Ishikawa (cell line): Measurements from ENCODE around the gene FGF21.

Experiments
- CREB1 ChIP-seq: IDR thresholded peaks from 2 replicates; pipeline ENCODE4 v1.6.1; 2012; ENCODE audit warnings: low read depth
- RAD21 ChIP-seq: IDR thresholded peaks from 2 replicates; pipeline ENCODE4 v1.6.1; 2012; ENCODE audit warnings: low read depth
- TAF1 ChIP-seq: IDR thresholded peaks from 2 replicates; pipeline ENCODE4 v1.6.1; 2012; ENCODE audit warnings: low read depth, mild to moderate bottlenecking
- TCF12 ChIP-seq: IDR thresholded peaks from 2 replicates; pipeline ENCODE4 v1.6.1; 2012; ENCODE audit warnings: low read depth
- YY1 ChIP-seq: IDR thresholded peaks from 2 replicates; pipeline ENCODE4 v1.6.1; 2012; ENCODE audit warnings: low read depth
- TF ChIP-seq, protein P1 (sequence below): IDR thresholded peaks from 2 replicates; pipeline ENCODE4 v1.6.1; 2012
- TF ChIP-seq, protein P2 (sequence below): IDR thresholded peaks from 2 replicates; pipeline ENCODE4 v1.6.1; 2012; ENCODE audit warnings: low read depth, mild to moderate bottlenecking

DNA sequence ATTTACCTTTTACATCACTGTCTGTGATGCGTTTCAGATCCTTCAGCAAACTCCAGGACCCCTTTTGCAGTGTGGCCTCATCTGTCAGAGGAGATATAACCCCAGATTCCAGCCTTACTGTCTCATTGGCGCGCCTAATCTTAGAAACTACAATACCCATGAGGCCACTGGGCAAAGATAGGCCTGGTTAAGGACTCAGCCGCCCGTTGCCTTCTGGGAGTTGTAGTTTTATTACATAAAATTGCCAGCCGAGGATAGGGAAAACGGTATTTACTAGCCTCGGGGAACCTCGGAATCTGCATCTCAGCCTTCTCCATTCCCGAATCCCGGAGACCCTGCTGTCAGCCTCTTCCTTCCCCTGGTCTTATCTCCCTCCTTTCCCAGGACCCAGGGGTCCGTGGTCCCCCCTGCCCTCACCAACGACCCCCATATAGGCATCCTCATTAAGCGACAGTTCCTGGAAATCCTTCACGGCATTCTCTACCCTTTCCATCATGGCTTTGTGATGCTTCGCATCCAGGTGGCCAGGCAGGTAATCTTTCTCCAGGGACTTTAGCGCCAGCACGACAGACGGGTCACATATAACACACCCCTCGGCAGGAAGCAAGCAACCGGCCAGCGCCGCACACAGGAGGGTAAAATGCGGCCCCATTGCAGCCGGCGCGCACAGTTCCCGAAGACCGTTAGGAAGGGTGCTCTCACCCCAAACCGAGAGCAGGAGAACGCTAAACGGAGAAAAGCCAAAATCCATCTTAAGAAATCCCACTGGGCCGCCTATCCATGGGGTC, 9.9 kb upstream of the FGF21 start:
- TF ChIP-seq, protein P1, sequence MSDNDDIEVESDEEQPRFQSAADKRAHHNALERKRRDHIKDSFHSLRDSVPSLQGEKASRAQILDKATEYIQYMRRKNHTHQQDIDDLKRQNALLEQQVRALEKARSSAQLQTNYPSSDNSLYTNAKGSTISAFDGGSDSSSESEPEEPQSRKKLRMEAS, result no peak
- no peak for TF ChIP-seq TAF1
- TF ChIP-seq, protein P2, sequence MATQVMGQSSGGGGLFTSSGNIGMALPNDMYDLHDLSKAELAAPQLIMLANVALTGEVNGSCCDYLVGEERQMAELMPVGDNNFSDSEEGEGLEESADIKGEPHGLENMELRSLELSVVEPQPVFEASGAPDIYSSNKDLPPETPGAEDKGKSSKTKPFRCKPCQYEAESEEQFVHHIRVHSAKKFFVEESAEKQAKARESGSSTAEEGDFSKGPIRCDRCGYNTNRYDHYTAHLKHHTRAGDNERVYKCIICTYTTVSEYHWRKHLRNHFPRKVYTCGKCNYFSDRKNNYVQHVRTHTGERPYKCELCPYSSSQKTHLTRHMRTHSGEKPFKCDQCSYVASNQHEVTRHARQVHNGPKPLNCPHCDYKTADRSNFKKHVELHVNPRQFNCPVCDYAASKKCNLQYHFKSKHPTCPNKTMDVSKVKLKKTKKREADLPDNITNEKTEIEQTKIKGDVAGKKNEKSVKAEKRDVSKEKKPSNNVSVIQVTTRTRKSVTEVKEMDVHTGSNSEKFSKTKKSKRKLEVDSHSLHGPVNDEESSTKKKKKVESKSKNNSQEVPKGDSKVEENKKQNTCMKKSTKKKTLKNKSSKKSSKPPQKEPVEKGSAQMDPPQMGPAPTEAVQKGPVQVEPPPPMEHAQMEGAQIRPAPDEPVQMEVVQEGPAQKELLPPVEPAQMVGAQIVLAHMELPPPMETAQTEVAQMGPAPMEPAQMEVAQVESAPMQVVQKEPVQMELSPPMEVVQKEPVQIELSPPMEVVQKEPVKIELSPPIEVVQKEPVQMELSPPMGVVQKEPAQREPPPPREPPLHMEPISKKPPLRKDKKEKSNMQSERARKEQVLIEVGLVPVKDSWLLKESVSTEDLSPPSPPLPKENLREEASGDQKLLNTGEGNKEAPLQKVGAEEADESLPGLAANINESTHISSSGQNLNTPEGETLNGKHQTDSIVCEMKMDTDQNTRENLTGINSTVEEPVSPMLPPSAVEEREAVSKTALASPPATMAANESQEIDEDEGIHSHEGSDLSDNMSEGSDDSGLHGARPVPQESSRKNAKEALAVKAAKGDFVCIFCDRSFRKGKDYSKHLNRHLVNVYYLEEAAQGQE, result no peak
- no peak for TF ChIP-seq YY1
- no peak for TF ChIP-seq TCF12
- no peak for TF ChIP-seq RAD21
- TF ChIP-seq CREB1, result no peak
